ENCODE data around the gene CRHR1.

The CRHR1 gene

DNA sequence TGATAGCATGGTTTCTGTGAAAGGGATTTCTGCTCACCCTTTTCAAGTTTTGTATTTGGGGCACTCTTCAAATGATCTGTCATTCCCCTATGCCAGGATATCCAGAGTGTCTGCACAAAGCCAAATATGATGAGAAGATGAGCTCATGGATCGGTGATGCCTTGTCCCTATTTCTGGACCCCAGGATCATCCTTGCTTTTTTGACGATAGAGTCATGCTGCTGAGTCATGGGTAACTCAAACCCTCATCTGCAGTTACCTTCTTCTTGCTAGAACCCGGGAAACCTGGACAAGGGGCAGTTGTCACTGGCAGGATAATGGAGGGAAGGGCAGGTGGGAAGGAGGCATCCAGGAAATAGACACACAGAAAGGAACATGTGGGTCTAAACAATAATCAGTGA is 92.4 kb downstream of the CRHR1 start:
- DNase-seq (ENCODE audit: insufficient read length, low spot score) (no peak), FAIRE-seq (no peak)
- TF ChIP-seq SPI1 (IDR thresholded peaks at IDR 0.05; ENCODE audit: low read depth, low read length) (no peak), PAX5 (IDR thresholded peaks at IDR 0.05; ENCODE audit: insufficient read depth, low read length, severe bottlenecking) (no peak), POLR2AphosphoS5 (IDR thresholded peaks at IDR 0.05; ENCODE audit: low read depth, low read length) (no peak), TAF1 (IDR thresholded peaks at IDR 0.05; ENCODE audit: low read depth, low read length) (no peak), POLR2A (IDR thresholded peaks at IDR 0.05; ENCODE audit: low read depth, low read length) (no peak)

GRCh38 chr17:45877467-45877866 is 93.3 kb downstream of the CRHR1 start:
- TF ChIP-seq SPI1 (IDR thresholded peaks at IDR 0.05; ENCODE audit: low read depth, low read length) (no peak), POU2F2 (IDR thresholded peaks at IDR 0.05; ENCODE audit: low read depth, low read length) (no peak), TAF1 (IDR thresholded peaks at IDR 0.05; ENCODE audit: low read depth, low read length) (no peak), POLR2AphosphoS5 (IDR thresholded peaks at IDR 0.05; ENCODE audit: low read depth, low read length) (no peak), POLR2A (IDR thresholded peaks at IDR 0.05; ENCODE audit: low read depth, low read length) (no peak), PAX5 (IDR thresholded peaks at IDR 0.05; ENCODE audit: insufficient read depth, low read length, severe bottlenecking) (no peak)
- FAIRE-seq (no peak), DNase-seq (ENCODE audit: insufficient read length, low spot score) (no peak)

DNA sequence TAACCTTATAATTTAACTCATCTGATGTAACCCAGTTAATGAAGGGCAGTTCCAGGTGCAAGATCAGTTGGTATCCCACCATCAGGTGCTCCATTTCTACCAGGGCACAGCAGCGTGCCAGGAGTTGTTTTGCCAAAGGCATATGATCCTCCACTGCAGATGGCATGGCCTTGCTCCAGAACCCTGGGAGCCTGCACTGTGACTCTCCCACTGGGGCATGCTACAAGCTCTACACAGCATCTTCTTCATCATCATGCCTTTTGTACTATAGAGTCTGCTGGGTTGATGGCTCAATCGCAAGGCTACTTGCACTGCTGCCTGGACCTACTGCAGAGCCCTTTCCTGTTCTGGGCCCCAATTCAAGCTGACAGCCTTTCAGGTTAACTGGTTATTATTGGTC is 98.9 kb downstream of the CRHR1 start:
- DNase-seq (ENCODE audit: insufficient read length, low spot score) (no peak), FAIRE-seq (no peak)
- no peak for TF ChIP-seq POLR2A (IDR thresholded peaks at IDR 0.05; ENCODE audit: low read depth, low read length)
- TF ChIP-seq SPI1 (IDR thresholded peaks at IDR 0.05; ENCODE audit: low read depth, low read length): no peak
- no peak for TF ChIP-seq POU2F2 (IDR thresholded peaks at IDR 0.05; ENCODE audit: low read depth, low read length)
- TF ChIP-seq TAF1 (IDR thresholded peaks at IDR 0.05; ENCODE audit: low read depth, low read length): no peak
- no peak for TF ChIP-seq POLR2AphosphoS5 (IDR thresholded peaks at IDR 0.05; ENCODE audit: low read depth, low read length)
